ENCODE measurements around the gene CDPF1.

Gene CDPF1

DNA sequence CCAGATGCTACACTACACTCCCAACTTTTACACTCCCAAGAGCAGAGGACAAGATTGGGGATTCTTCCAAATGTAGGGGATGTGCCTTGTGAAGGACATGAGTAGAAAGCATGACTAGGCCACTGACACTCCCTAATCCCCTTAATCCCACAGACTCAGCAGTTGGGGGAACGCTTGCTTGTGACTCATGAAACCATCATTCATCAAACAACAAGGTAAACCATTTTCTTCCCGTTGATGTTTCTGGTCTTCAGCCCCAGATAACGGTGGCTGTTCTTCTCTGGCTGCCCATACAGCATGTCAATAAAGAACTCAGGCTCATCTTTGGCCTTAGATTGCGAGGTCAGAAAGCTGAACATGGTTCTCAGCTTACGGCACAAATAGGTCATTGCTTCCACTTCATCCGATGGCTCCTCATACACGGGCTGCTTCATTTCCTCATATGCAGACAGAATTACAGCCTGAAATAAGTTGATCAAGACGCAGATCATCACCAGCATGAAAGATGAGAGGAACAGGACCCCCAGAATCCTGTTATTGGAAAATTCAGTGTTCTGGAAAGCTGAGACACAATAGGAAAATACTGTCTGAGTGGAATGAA is 6.4 kb upstream of the CDPF1 start:
- FAIRE-seq: no peak

- FAIRE-seq: peak; percentile 56
Measured at GRCh38 chr22:46251816-46252380, 1.8 kb upstream of the CDPF1 start.

- FAIRE-seq: no peak
Measured at GRCh38 chr22:46251266-46251665, 1.2 kb upstream of the CDPF1 start.

GRCh38 chr22:46250783-46251125 is 661 bp upstream of the CDPF1 start:
- FAIRE-seq: no peak

GRCh38 chr22:46247443-46247975 is 2.6 kb downstream of the CDPF1 start:
- FAIRE-seq: no peak

GRCh38 chr22:46246178-46246577 is 3.9 kb downstream of the CDPF1 start:
- no peak for FAIRE-seq

GRCh38 chr22:46245511-46245910 is 4.6 kb downstream of the CDPF1 start:
- FAIRE-seq: no peak

DNA sequence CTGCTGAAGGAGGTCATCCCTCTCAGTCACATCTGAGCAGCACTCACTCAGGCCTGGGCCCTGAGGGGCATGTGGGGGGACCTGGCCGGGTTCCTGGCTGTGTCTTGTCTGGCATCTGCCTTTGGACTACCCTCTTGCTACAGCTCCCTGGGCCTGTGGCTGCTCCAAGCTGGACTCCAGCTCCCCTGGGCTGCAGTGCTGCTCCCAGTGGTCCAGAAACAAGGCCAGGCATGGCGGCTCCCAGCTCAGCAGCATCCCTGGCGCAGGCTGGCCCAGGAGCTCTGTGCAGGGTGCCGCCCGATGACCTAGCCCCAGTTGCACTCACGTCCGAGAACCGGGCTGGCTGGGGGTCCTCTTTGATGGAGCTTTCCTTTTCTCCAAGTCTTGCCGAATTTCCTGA is 5.3 kb downstream of the CDPF1 start:
- no peak for FAIRE-seq

GRCh38 chr22:46242076-46242475 is 8.0 kb downstream of the CDPF1 start:
- FAIRE-seq: no peak

- FAIRE-seq: no peak
Measured at GRCh38 chr22:46241396-46242007, 8.6 kb downstream of the CDPF1 start.

DNA sequence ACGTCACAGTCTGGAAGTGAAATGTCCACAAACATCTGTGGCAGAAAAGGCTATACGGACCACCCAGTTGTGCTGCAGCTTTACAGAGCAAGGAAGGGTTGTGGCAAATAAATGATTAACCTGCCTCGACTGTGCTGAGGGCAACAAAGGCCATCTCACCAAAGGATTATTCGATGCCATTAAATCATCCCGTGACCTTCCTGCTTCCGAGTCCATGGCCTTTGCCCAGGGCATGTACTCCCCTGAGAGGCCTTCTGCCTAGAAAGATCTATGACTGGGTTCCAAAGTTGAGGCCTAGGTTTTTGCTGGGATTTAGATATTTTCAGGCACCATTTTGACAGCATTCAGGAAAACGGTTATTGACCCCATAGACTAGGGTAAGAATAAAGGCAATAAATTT is 9.2 kb downstream of the CDPF1 start:
- no peak for FAIRE-seq

DNA sequence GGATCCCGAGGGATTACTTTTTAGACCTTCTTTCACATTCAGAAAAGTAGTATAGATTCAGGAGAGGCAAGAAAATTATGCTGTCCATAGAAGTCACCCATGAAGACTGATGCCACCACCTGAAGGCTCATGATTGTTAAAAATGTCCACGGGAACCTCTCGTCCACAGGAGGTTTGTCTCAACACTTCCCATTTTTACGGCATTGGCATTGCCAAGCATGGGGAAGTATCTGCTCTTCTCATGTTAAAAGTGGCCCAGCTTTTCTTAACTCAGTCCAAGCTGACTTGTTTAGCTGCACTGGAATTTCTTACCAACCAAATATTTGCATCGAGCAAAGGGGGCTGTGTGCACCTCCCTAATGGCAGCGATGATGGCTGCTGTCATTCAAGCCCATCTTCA is 9.6 kb downstream of the CDPF1 start:
- FAIRE-seq: no peak

DNA sequence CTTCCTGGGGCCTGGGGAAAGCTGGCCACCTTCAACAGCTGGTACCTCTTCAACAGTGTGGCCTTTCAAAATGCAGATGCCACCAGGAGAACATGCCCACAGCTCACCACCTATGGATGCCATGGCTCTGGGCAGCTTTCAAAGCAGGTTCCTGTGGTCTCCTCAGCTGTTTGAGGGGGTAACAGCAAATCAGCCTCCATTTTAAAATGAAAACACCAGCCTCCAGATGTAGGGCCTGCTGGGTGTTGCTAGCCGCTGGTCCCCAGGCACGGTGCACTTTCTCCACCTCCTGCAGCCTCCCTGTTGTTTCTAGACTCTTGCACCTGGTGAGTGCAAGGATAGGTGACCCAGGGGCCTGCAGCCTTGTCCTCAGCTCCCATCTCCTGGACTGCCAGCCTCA is 10.0 kb downstream of the CDPF1 start:
- FAIRE-seq: no peak

DNA sequence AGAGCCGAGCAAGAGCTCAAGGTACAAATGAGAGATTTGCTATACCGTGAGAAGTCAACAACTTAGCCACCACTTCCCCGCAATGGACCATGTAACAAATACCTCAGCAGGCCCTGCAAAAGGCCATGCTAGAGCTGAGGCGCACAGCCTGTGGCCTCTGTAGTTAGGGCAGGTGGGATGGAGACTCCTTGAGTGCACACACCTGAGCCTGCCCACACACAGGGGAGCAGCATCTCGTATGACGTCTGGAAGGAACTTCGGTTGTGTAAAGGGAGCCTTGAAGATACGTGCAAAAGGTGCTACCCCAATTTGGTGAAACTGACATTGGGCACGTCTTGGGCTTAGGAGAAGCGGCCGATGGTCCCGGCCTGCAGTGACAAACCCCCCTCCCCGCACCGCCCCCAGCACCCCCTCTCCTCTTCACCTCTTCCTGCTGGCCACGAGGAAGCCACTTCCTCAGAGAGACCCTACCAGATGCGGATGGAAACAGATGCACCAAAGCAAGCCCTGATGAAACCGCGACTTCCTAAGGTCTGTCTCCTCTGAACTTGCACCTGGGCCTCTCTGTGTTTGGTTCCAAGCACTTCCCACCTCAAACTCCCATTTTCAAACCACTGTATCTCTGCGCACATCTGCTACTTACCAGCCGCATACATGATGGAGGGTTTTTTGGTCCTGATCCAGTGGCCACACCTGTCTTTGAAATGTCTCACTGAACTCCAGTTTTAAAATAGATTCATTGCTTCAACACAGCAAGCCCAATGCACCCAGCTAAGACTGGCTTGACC is 10.6 kb downstream of the CDPF1 start:
- FAIRE-seq: no peak

- no peak for FAIRE-seq
Measured at GRCh38 chr22:46238541-46238940, 11.6 kb downstream of the CDPF1 start.

DNA sequence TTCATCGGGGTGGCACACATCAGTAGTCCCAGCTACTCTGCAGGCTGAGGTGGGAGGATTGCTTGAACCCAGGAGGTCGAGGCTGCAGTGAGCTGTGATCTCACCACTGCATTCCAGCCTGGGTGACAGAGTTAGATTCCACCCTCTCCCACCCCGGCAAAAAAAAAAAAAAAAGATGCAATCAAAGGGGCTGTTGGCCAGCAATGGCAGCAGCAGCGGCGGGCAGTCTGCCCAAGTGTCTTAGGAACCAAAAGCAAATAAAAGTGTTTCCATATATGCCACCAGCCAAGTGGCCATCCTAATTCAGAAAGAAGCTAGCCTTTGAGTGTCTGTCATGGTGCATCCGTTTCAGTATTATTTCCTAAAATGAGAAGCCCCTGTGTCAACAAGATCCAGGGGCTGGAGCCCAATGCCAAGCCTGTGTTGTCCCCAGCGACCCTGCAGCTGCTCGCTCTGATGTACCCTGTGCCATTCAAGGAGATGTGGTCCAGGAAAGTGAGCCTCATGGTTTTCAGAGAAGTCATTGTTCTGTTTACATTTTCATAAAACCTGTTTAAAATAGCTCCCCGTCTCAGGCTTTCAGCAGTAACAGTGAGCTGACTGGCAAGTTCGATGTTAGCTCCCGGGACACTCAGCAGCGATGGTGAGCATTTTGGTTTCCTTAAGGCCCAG is 12.5 kb downstream of the CDPF1 start:
- FAIRE-seq: no peak

- no peak for FAIRE-seq
Measured at GRCh38 chr22:46234969-46235368, 15.1 kb downstream of the CDPF1 start.

DNA sequence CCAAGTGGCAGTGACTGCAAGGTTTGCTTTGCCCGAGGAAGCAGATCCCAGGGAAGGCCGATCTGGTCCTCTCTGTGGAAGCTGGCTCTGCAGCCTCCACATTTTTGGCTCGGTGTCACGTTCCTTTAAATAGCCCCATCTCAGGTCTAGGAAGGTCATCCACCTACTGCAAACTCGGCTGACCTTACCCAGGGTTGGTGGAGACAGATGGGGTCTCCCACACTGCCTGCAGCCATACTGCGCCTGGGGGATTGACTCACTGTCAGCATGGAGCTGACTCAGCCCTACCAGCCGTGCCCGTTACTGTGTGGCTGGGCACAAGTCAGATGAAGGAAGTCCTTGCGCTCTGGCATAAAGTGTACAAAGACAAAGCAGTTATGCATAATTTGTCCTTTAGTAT is 16.9 kb downstream of the CDPF1 start:
- no peak for FAIRE-seq

DNA sequence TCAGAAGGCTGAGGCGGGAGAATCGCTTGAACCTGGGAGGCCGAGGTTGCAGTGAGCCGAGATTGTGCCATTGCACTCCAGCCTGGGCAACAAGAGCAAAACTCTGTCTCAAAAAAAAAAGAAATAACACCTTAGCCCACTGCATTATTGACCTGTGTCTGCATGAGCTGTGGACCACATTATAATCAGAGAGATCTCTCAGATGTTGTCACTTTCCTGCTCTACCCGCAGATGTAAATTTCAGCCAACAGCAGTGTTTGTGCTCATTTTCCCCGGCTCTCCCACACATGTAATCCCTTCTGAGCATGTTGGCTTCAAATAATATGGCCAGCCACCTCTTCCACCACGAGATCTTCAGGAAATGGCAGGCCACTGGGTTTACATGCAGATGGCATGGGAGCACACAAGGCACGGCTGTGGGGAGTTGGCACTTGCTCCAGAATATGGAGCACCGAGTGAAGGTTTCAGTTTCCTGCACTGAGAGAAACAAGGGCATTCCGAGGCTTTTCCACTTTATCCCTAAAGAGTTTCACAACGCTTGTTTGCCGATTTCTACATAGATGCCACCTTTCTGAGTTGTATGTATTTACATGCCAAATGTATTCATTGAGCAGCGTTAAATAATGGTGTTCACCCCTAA is 19.7 kb downstream of the CDPF1 start:
- no peak for FAIRE-seq

- no peak for FAIRE-seq
Measured at GRCh38 chr22:46229701-46230100, 20.4 kb downstream of the CDPF1 start.

DNA sequence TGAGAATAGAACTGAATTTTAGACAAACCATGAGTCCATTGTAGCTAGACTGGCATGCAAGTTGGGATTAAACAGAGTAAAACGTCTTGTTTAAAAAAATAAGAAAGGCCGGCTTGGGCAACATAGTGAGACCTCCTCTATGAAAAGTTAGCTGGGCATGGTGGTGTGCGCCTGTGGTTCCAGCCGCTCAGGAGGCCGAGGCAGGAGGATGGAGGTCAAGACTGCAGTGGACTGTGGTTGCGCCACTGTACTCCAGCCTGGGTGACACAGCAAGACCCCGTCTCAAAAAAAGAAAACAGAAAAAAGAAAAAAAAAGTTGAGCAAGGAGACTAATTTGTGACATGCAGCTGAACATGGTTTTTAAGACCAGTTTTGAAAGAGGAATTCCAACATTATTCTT is 23.5 kb downstream of the CDPF1 start:
- FAIRE-seq: no peak

- FAIRE-seq: no peak
Measured at GRCh38 chr22:46225631-46226030, 24.5 kb downstream of the CDPF1 start.

- FAIRE-seq: no peak
Measured at GRCh38 chr22:46224898-46225290, 25.2 kb downstream of the CDPF1 start.

All from G401.6 (cell line).